HG03108 (cell line): ENCODE results near the gene IFNG-AS1.
A peak's percentile ranks its signal among the peaks of the same experiment; 100 is the strongest.

Experiments used
- ATAC-seq: cut with Tn5 transposase; IDR thresholded peaks from one replicate; pipeline ENCODE4 v1.9.1; 2021; ENCODE audit warnings: moderate library complexity; ENCODE audit not compliant: unreplicated experiment

Gene IFNG-AS1

DNA sequence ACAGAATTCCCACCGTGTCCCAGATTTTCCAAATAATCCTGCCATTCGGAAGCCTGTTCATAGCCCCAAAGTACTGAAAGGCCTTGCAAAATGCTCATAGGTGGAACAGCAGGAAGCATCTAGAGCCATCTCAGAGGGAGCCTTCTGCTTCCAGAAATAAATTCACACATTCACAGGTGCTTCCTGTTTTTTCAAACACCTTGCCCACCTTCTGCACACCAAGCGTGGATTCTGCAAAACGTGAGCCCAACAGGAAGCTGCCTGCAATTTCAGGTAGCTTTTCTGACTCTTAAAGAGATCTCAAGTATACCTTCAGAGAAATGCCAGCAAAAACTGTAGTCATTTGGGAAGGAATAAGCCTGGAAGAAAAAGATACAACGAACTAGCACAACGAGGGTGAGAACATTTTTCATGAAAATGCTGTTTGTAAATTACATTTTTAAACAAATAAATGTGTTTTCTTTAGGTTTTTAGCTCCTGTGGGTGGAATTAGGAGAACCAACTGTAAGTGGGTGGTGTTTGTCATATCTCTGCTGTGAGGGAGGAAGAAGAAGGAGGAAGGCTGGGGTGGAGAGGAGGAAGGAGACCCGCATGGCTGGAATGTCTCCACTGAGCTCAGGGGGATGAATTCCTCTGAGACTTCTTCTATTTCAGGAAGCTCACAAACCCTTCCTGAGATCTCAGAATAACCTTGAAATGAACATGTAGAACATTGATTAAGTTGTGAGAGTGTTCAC is at the start of gene IFNG-AS1:
IFNG-AS1 (plus strand) TSS at position 264 of the 737 bp plus-strand sequence.
- peak; percentile 32 for ATAC-seq

DNA sequence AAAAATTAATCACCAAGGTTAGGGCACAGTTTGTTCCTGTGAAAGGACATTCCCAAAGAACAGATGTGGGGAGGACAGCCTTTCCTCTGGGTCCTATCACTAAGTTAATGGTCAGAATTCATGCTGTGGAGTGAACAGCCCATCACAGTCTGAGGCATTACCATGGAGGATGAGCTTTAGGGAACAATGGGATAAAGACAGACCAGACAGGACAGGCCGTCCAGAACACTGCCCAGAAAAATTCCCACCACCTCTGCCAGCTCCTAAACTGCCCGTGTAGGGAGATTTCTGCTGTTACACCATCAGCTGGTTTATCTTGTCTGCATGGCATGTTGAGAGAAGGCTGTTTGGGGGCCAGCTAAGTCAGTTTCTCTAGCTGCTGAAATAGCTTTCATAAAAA is 49.6 kb upstream of the IFNG-AS1 start:
- no peak for ATAC-seq

GRCh38 chr12:67940780-67941243 is 48.4 kb upstream of the IFNG-AS1 start:
- no peak for ATAC-seq

GRCh38 chr12:67942724-67943123 is 46.5 kb upstream of the IFNG-AS1 start:
- no peak for ATAC-seq

DNA sequence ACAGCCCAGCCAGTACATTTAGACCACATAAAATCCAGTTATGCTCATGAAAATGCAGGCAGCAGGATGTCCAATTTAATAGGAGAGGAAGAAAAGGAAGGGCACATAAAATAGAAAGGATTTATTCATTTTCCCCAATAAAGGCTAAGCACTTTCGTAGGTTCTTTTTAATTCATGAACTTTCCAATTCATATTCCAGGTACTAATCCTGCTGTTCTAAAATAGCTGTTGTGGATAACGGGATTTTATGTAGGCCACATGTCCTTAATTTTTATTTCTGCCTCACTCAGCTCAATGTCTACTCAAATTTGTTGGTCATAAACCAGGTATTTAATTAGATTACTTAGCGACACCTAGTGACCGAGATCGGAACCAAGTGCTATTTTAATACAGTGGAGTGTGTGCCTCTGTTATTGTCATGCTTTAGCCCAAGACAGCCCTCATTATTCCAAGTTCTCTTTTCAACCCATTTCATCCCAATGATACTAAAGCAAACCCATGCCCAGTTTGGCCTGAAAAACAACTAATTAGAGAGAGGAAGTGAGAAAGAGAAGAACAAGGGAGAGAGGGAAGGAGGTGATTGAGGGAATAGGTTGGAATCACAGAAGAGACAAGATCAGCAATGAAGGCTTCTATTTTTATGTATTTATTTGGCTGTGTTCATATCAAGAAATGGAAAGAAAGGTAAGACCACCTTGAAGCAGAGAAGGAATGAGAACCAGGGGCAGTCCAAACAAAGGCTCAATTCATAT is 45.9 kb upstream of the IFNG-AS1 start:
- peak; percentile 58 for ATAC-seq

GRCh38 chr12:67944093-67944492 is 45.2 kb upstream of the IFNG-AS1 start:
- ATAC-seq = no peak

GRCh38 chr12:67952787-67953186 is 36.5 kb upstream of the IFNG-AS1 start:
- ATAC-seq = no peak

GRCh38 chr12:67957383-67957782 is 31.9 kb upstream of the IFNG-AS1 start:
- ATAC-seq = no peak

DNA sequence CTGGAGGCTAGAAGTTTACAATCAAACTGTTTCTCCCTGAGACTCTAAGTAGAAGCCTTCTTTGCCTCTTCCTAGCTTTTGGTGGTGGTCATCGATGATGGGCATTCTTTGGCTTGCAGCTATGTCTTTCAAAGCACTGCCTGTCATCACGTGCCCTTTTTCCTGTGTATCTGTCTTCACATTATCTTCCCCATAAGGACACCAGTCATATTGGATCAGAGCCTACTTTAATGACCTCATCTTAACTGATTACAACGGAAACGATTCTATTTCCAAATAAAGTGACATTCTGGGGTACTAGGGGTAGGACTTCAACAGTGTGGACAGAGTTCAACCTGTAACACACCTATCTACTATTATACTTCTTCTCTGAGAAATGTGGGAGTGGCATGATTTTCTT is 31.1 kb upstream of the IFNG-AS1 start:
- no peak for ATAC-seq

- no peak for ATAC-seq
Measured at GRCh38 chr12:67964456-67964855, 24.8 kb upstream of the IFNG-AS1 start.

GRCh38 chr12:67966560-67966959 is 22.7 kb upstream of the IFNG-AS1 start:
- peak; percentile 58 for ATAC-seq

- ATAC-seq = no peak
Measured at GRCh38 chr12:67968321-67968720, 20.9 kb upstream of the IFNG-AS1 start.

DNA sequence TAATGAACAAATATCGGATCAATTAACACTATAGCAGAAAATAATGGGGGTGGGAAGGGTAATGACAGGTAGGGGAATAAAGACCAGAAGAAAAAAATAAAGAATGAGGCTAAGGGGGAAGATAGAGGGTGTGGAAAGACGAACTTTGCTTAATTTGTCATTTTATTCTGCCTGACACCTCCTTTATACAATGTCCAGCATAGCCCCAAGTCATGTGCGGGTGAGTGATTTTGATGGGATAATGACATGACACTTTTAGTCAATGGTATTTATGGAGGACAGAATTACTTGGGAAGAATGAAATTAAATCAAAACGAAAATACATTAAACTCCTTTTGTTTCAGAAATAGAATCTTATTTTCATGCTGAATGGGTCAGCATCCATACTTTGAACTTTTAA is 20.5 kb upstream of the IFNG-AS1 start:
- ATAC-seq = no peak

- no peak for ATAC-seq
Measured at GRCh38 chr12:67969134-67969802, 20.0 kb upstream of the IFNG-AS1 start.

DNA sequence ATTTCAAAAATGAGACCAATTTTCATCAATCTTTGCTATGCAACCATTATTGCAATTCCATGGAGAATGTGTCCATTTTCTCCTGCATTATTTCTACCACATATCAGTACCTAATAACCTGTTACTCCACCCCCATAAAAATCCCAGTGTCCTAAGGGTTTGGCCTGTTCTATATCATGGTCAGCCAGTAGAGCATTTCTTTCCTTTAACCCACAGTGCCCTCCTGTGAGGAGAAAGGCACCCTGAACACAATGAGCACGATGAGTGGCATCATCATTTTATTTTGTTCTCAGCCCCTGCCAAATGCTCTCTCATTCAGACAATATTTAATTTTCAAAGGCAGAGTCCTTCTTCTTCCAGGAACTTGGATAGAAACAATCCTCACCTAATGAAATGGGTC is 11.6 kb upstream of the IFNG-AS1 start:
- no peak for ATAC-seq

GRCh38 chr12:67980391-67980790 is 8.9 kb upstream of the IFNG-AS1 start:
- no peak for ATAC-seq

DNA sequence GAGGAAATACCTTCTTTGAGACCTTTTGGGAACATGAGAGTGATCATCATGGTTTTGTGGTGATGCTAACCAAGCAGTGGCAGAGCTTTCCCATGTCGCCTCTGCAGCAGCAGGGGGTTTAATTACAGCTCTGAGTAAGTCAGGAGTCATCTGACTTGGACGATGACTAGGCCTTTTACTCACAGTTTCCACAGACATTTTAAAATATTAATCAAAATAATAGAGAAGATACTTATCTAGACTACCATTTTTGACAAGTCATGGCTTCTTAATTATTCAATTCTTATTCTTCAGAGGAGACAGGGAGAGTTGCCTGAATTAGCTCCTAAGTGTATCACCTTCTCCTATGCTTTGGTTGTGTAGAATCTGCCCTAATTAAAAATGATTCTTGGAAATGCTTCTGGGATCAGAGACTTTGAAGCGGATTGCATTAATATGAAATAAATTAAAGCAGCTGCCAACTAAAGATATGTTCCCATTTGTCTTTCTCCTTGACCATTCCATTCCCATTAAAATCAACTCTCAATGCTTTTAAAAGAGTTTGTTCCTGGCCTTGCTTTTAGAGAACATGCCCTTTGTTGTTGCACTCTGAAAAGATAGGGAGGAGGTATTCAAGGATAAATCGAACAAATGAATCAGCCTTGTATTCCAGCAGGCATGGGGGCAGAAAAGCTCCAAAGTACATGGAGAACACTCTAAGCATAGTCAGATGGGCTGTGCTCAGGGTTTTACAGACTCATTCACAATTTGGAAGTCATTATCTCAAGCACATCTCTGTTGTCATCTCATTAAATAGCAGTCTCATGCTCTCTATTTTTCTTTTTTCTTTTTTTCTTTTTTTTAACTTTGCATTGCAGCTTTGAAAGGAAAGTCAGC is 7.7 kb upstream of the IFNG-AS1 start:
- ATAC-seq = no peak

GRCh38 chr12:67982164-67982563 is 7.1 kb upstream of the IFNG-AS1 start:
- no peak for ATAC-seq

DNA sequence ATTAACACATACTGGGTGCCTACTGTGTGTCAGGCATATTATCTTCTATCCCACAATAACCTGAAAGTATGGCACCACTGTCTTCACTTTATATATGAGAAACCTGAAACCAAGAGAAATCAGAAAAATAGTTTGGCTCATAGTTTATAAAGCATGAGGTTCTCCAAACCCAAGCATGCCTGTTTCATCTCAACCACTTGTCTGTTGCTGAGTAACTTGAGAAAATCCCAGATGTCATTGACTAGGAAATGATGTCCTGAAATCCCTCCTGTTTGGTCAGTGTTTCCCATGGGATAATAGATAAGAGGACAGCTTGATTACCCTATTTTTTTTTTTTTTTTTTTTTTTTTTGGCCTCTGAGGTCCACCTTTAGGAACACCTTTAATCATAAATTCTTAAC is 2.6 kb upstream of the IFNG-AS1 start:
- ATAC-seq = no peak

- ATAC-seq = peak; percentile 72
Measured at GRCh38 chr12:67988601-67989021, 636 bp upstream of the IFNG-AS1 start.

DNA sequence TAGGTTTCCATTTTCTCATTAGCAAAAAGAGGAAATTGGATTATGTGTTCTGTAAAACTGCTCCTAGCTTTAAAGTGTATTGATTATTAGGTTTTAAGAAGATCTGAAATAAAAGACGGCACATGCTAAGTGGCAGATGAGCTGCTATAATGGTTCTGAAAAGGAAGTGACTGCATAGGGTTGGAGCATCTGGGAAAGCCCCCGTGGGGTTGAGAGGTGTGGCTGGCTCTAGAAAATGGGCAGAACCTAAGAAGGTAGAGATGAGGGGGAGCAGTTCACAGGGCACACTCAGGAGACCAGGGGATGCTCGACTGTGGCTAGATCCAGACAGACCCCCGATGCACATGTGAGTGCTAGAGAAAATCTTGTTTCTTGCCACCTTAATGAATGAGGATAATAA is 1.9 kb downstream of the IFNG-AS1 start:
- peak; percentile 40 for ATAC-seq
